ENCODE results near the gene DYNC2I2. TPM values are rescaled to one million over a fixed set of nuclear protein-coding genes. Genes with fewer than 3 reads are reported as not detected.
"Not testable (repeated sequence)": the region's sequence is repeated elsewhere in the genome, so short reads cannot be mapped to it uniquely, and the experiment has no call there.

The DYNC2I2 gene
- total RNA-seq, 1 experiment from 2014 or later = 53.2 TPM

- Mint-ChIP-seq H3K27me3 (ENCODE audit: unreplicated experiment) (no peaks in the 10 kb centered on the region), H3K36me3 (ENCODE audit: insufficient read depth, unreplicated experiment) (peaks cover 24% of the 10 kb centered on the region), H3K4me3 (ENCODE audit: low read depth, unreplicated experiment) (no peak overlapping the region), H3K9me3 (ENCODE audit: low read depth, unreplicated experiment) (no peaks in the 10 kb centered on the region), H3K4me1 (ENCODE audit: low read depth, unreplicated experiment) (no peaks in the 10 kb centered on the region), H3K27ac (ENCODE audit: unreplicated experiment) (no peak overlapping the region)
- no TSS peak for BruUV-seq (replicated peaks)
- no peak for TF ChIP-seq CTCF (IDR thresholded peaks at IDR 0.05; ENCODE audit: unreplicated experiment)
- intact Hi-C loops (cut with micrococcal nuclease; ENCODE audit: unreplicated experiment) = no loop called here
- DNase-seq = no peak
- CTCF ChIA-PET = no interaction called here
These were observed 44.7 kb upstream of the DYNC2I2 start for GRCh38 chr9:128701227-128701854.

- H3K36me3 Mint-ChIP-seq (ENCODE audit: insufficient read depth, unreplicated experiment) = peaks cover 30% of the 10 kb centered on the region
- DNase-seq; intact Hi-C loops (cut with micrococcal nuclease; ENCODE audit: unreplicated experiment); BruUV-seq (replicated peaks); H3K27ac Mint-ChIP-seq (ENCODE audit: unreplicated experiment); CTCF ChIA-PET; H3K27me3 Mint-ChIP-seq (ENCODE audit: unreplicated experiment); H3K4me1 Mint-ChIP-seq (ENCODE audit: low read depth, unreplicated experiment); H3K9me3 Mint-ChIP-seq (ENCODE audit: low read depth, unreplicated experiment); H3K4me3 Mint-ChIP-seq (ENCODE audit: low read depth, unreplicated experiment): not testable (repeated sequence)
These were observed 42.6 kb upstream of the DYNC2I2 start for GRCh38 chr9:128699096-128699795.

GRCh38 chr9:128696923-128697707 is 40.5 kb upstream of the DYNC2I2 start:
- intact Hi-C loops (cut with micrococcal nuclease; ENCODE audit: unreplicated experiment) = no loop called here
- H3K4me1 Mint-ChIP-seq (ENCODE audit: low read depth, unreplicated experiment) = peaks cover 6% of the 10 kb centered on the region
- no peak for DNase-seq
- H3K36me3 Mint-ChIP-seq (ENCODE audit: insufficient read depth, unreplicated experiment) = peaks cover 31% of the 10 kb centered on the region
- H3K4me3 Mint-ChIP-seq (ENCODE audit: low read depth, unreplicated experiment) = no peak overlapping the region
- H3K9me3 Mint-ChIP-seq (ENCODE audit: low read depth, unreplicated experiment) = no peaks in the 10 kb centered on the region
- CTCF ChIA-PET = interaction anchor here (0.6 to 0.7 kb wide), 2 partner anchors 9 to 13 kb away, joined by 7 to 8 read pairs; no protein-coding TSS in a partner anchor
- no peaks in the 10 kb centered on the region for H3K27me3 Mint-ChIP-seq (ENCODE audit: unreplicated experiment)
- no peak overlapping the region for H3K27ac Mint-ChIP-seq (ENCODE audit: unreplicated experiment)
- BruUV-seq (replicated peaks) = no TSS peak
- no peak for TF ChIP-seq CTCF (IDR thresholded peaks at IDR 0.05; ENCODE audit: unreplicated experiment)

GRCh38 chr9:128694344-128694743 is 37.7 kb upstream of the DYNC2I2 start:
- Mint-ChIP-seq H3K27me3 (ENCODE audit: unreplicated experiment) (no peaks in the 10 kb centered on the region), H3K4me1 (ENCODE audit: low read depth, unreplicated experiment) (peaks cover 6% of the 10 kb centered on the region), H3K4me3 (ENCODE audit: low read depth, unreplicated experiment) (no peak overlapping the region), H3K36me3 (ENCODE audit: insufficient read depth, unreplicated experiment) (peaks cover 48% of the 10 kb centered on the region), H3K27ac (ENCODE audit: unreplicated experiment) (no peak overlapping the region), H3K9me3 (ENCODE audit: low read depth, unreplicated experiment) (no peaks in the 10 kb centered on the region)
- TF ChIP-seq CTCF (IDR thresholded peaks at IDR 0.05; ENCODE audit: unreplicated experiment) = no peak
- no peak for DNase-seq
- intact Hi-C loops (cut with micrococcal nuclease; ENCODE audit: unreplicated experiment) = no loop called here
- CTCF ChIA-PET = interaction anchor here (0.6 kb wide), 1 partner anchor 21 kb away, joined by 3 read pairs; no protein-coding TSS in a partner anchor
- no TSS peak for BruUV-seq (replicated peaks)

GRCh38 chr9:128693738-128694137 is 37.1 kb upstream of the DYNC2I2 start:
- H3K27ac Mint-ChIP-seq (ENCODE audit: unreplicated experiment); H3K4me1 Mint-ChIP-seq (ENCODE audit: low read depth, unreplicated experiment); intact Hi-C loops (cut with micrococcal nuclease; ENCODE audit: unreplicated experiment); BruUV-seq (replicated peaks); H3K27me3 Mint-ChIP-seq (ENCODE audit: unreplicated experiment); H3K4me3 Mint-ChIP-seq (ENCODE audit: low read depth, unreplicated experiment); DNase-seq; H3K9me3 Mint-ChIP-seq (ENCODE audit: low read depth, unreplicated experiment): not testable (repeated sequence)
- CTCF ChIA-PET = interaction anchor here (1.1 kb wide), 1 partner anchor 9 kb away, joined by 3 read pairs; the partner anchor contains the start of gene PKN3
- H3K36me3 Mint-ChIP-seq (ENCODE audit: insufficient read depth, unreplicated experiment) = peaks cover 53% of the 10 kb centered on the region
